LNCAP (cell line): ENCODE measurements around the gene PIK3AP1.

ENCODE experiments used
- TF ChIP-seq, protein P1 (sequence below): fragments of 450-650 bp; IDR thresholded peaks from 2 replicates; pipeline ENCODE4 v1.5.1; 2017; ENCODE audit warnings: mild to moderate bottlenecking

Gene PIK3AP1

GRCh38 chr10:96641396-96642295, 78.7 kb downstream of the PIK3AP1 start:
- TF ChIP-seq, protein P1, sequence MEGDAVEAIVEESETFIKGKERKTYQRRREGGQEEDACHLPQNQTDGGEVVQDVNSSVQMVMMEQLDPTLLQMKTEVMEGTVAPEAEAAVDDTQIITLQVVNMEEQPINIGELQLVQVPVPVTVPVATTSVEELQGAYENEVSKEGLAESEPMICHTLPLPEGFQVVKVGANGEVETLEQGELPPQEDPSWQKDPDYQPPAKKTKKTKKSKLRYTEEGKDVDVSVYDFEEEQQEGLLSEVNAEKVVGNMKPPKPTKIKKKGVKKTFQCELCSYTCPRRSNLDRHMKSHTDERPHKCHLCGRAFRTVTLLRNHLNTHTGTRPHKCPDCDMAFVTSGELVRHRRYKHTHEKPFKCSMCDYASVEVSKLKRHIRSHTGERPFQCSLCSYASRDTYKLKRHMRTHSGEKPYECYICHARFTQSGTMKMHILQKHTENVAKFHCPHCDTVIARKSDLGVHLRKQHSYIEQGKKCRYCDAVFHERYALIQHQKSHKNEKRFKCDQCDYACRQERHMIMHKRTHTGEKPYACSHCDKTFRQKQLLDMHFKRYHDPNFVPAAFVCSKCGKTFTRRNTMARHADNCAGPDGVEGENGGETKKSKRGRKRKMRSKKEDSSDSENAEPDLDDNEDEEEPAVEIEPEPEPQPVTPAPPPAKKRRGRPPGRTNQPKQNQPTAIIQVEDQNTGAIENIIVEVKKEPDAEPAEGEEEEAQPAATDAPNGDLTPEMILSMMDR, result no peak

DNA sequence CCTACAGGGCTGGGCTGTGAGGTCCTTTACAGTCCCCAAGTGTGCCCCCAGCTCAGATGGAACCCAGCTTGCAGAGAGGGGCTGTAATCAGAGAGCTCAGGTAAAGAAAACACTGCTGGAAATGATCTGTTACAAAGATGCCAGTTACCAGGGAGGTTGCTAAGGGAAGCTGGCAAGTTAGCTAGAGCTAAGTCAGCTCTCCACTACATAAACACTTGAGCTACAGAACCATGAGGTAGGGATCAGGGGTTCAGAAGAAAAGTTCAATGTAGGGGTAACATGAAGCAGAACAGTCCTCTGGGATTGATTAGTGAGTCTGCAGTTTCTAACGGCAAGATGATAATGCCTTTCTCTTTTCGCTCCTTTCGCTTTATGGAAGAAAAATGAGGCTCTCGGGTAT, 80.4 kb downstream of the PIK3AP1 start:
- TF ChIP-seq, protein P1, result no peak

- TF ChIP-seq, protein P1, result no peak
These were observed 81.6 kb downstream of the PIK3AP1 start for GRCh38 chr10:96638696-96639095.

DNA sequence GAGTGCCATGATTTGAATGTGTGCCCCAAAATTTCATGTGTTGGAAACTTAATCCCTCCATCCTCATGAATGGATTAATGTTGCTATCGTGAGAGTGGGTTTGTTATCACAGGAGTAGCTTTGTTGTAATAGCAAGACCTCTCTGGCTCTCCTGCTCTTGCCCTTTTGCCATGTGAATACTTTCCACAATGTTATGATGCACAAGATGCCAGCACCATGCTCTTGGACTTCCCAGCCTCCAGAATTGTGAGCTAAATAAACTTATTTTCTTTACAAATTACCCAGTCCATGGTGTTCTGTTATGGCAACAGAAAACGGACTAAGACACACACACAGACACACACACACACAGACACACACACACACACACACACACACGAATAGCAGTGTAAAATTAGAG, 82.2 kb downstream of the PIK3AP1 start:
- TF ChIP-seq, protein P1, result no peak

DNA sequence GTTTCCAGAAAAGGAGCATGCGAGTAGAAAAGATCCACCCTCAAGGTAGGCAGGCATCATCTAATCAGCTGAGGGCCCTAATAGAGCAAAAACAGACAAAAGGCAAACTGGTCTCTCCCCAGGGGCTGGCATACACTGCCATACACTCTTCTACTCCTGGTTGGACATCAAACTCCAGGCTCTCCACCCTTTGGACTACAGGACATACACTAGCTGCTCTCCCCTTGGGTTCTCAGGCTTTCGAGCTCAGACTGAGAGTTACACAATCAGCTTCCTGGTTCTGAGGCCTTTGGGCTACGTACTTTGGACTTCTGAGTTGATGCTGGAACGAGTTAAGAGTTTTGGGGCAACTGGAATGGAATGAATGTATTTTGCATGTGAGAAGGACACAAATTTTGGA, 82.6 kb downstream of the PIK3AP1 start:
- TF ChIP-seq, protein P1, result no peak

GRCh38 chr10:96636551-96636950, 83.8 kb downstream of the PIK3AP1 start:
- TF ChIP-seq, protein P1, result no peak

DNA sequence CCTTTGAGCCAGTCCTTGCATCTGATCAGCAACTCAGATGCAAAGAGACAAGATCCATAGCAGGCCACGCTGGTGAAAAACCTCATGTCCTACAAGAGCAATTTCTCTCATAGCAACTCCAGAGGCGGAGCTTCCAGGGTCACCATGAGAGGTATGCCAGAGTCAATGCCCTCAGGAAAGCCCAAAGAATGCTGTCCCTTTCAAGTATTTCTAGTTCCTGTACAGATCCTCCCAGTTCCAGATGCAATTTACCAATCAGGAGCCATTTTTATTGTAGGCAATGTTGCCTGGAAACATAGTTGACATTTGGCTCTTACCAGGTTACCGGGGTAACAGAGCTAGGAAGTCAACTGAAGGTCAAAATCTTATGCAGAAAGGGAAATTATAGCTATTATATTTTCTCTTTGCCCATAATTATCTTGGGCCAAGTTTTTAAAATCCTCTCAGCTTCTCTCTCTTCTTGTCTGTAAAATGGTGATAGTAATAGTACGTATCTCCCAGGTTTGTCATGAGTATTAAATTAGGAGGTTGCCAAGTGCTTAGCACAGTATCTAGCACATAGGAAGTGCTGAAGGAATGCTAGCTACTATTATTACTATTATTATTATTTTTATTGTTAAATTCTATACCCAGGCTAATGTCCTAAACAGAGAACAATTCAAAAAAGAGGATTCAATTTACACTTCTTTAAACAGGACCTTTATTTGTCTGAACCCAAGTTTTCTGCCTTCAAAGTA, 87.2 kb downstream of the PIK3AP1 start:
- TF ChIP-seq, protein P1, result no peak
